IPS DF 6.9 (cell line): ENCODE measurements around the gene MCF2L2.

Experiments
- DNase-seq: peaks from one replicate; pipeline ENCODE4 v3.0.0-alpha.2; 2013; ENCODE audit warnings: low read depth, low spot score
- H3K27ac ChIP-seq: one replicate; pipeline ENCODE4 v1.5.1; 2013; ENCODE audit warnings: low read length, control low read depth
- H3K27me3 ChIP-seq: 2 replicates; pipeline ENCODE4 v1.6.1; 2013; ENCODE audit warnings: mild to moderate bottlenecking, low read length; ENCODE audit not compliant: control insufficient read depth, insufficient read depth
- H3K36me3 ChIP-seq: 2 replicates; pipeline ENCODE4 v1.6.1; 2013; ENCODE audit warnings: low read length; ENCODE audit not compliant: control insufficient read depth, insufficient read depth
- H3K4me1 ChIP-seq: 2 replicates; pipeline ENCODE4 v1.6.1; 2013; ENCODE audit warnings: low read length; ENCODE audit not compliant: control insufficient read depth, insufficient read depth
- H3K4me3 ChIP-seq: 2 replicates; pipeline ENCODE4 v1.5.1; 2013; ENCODE audit warnings: mild to moderate bottlenecking, low read length
- H3K9me3 ChIP-seq: 2 replicates; pipeline ENCODE4 v1.6.1; 2013; ENCODE audit warnings: low read length, inconsistent platforms; ENCODE audit not compliant: control insufficient read depth, insufficient read depth
- WGBS: extraction: QIAGEN DNeasy Blood & Tissue Kit; methylation state at CpG from one replicate; pipeline ENCODE4 v1.1.7; 2013; ENCODE audit warnings: mixed read lengths, missing lambda C conversion rate; ENCODE audit not compliant: insufficient read length, insufficient coverage; 5-methylcytosine and 5-hydroxymethylcytosine counted together

MCF2L2 gene

DNA sequence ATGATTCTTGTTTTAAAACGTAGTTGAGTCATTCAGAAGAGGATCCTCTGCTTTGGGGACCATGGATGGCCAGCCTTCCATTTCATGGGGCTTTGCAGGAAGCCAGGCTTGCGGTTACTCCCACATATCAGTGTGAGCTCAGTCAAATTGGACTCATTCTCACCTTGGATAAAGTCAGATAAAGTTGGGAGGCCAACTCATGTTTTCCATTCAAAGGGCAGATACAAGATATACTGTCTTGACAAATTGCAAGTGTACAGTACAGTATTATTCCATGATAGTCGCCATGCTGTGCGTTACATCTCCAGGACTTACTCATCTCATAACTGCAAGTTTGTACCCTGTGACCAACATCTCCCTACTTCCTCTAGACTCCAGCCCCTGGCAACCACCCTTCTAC lies 200.8 kb downstream of the MCF2L2 start:
- no peaks in the 10 kb centered on the region for H3K36me3 ChIP-seq
- no peaks in the 10 kb centered on the region for H3K4me1 ChIP-seq
- no peaks in the 10 kb centered on the region for H3K27me3 ChIP-seq
- no CpG with 5 or more reads among the region's 4 CpGs for WGBS
- DNase-seq = no peak
- no peaks in the 10 kb centered on the region for H3K9me3 ChIP-seq
- H3K4me3 ChIP-seq = no peak overlapping the region
- no peak overlapping the region for H3K27ac ChIP-seq

DNA sequence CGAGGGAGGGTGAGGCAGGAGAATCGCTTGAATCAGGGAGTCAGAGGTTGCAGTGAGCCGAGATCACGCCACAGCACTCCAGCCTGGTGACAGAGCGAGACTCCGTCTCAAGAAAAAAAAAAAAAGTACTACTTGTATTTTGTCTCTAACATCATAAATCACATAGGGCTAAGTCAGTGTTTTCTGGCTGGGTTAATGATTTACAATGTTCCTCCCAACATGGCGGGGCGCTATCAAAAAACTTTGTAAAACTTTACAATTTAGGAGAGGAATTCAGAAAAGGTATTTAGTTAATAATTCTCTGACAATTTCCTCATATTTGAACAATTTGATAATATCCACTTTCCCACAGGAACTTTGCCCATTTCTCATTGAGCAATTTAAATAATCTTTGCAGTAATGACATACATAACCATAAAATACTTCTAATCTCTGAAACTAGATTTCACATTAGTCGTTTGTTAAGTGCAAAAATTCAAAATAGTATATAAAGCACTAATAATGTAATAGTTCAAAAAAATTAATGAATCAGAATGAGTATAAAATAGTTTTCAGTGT lies 202.0 kb downstream of the MCF2L2 start:
- H3K27me3 ChIP-seq = no peaks in the 10 kb centered on the region
- H3K36me3 ChIP-seq = no peaks in the 10 kb centered on the region
- no peak overlapping the region for H3K27ac ChIP-seq
- H3K9me3 ChIP-seq = no peaks in the 10 kb centered on the region
- DNase-seq = no peak
- H3K4me3 ChIP-seq = no peak overlapping the region
- WGBS = 100% methylated on average over 1 of the region's 9 CpGs
- no peaks in the 10 kb centered on the region for H3K4me1 ChIP-seq

DNA sequence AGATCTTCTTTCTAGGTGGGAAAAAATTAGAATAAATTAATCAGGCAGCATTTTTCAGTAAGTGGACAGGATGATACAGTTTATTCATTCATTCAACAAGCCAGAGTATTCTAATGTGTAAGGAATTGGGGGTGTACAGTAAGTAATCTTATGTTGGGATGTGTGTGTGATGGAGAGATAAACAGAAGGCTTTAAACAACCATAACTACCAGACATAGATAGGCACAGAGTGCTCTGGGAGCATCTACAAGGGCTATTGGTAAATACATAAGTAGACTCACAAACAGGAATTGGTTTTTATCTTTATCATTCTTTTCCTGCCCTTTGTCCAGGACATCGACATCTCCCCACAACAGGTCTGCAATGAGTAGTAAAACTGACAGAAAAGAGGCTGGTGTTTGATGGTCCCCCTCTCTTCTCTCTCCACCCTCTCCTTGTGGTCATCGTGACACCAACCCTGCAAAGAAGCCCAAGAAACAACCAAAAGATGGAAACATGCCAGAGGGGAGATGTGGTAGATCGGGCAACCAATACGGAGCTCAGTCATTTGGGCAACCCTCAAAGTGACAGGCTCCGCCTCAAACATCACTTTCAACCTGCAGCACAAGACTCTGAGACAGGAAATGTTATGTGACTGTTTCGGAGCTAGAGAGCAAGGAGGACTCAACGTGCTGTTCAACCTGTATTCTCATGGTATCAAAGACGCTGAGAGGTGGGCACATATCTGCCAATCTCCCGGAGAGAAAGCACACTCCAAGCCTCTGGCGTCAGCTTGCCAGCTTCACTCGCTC lies 204.0 kb downstream of the MCF2L2 start:
- H3K4me1 ChIP-seq = no peaks in the 10 kb centered on the region
- WGBS = no CpG with 5 or more reads among the region's 11 CpGs
- no peaks in the 10 kb centered on the region for H3K36me3 ChIP-seq
- H3K27ac ChIP-seq = no peak overlapping the region
- no peak for DNase-seq
- H3K27me3 ChIP-seq = no peaks in the 10 kb centered on the region
- H3K9me3 ChIP-seq = no peaks in the 10 kb centered on the region
- H3K4me3 ChIP-seq = no peak overlapping the region

DNA sequence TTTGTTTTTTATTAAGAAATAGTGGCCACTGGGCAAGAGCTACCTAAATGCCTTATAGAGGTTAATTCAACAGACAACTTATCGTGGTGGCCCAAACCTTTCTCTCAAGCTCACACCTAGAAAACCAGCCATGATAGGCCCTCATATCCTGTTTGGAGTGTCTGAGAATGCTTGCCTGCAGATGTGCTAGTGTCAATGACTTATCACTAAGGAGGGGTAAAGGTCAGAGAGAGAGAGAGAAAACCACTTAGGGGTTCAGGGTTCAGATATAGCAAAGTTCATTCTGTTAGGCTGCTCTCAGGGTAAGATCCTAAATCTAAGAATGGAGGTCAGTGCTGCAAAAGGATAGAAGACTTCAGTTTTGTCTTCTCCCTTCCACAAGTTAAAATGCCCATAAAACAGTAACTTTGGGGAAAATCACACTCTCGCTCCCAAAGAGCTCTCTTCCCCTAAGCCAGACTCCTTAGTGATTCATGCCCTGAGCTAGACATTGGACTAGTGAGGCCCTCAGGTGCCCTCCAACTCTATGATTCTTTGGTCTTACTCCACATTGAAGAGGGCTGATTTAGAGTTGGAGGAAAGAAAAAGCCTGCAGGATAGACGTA lies 205.7 kb downstream of the MCF2L2 start:
- WGBS = no CpG with 5 or more reads among the region's 3 CpGs
- Histone ChIP-seq H3K27me3 (no peaks in the 10 kb centered on the region), H3K9me3 (no peaks in the 10 kb centered on the region), H3K4me3 (no peak overlapping the region), H3K36me3 (no peaks in the 10 kb centered on the region), H3K27ac (no peak overlapping the region), H3K4me1 (no peaks in the 10 kb centered on the region)
- no peak for DNase-seq

DNA sequence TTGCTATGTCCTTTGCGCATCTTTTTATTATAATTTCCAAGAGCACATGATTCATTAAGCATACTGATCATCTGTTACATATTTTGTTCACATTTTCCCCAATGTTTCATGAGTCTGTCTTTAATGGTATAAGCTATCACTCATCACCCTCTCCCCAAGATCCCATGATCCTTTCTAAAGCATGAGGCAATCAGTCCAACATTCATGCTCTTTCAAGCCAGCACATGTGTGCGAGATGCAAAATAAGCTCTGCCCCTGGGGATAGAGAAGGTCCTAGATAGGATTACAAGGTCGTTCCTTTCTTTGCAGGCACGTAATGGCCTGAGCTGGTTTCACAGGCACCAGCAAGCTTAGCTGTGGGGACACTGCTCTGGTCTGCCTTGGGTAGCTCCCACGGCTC lies 207.6 kb downstream of the MCF2L2 start:
- no CpG with 5 or more reads among the region's 5 CpGs for WGBS
- no peaks in the 10 kb centered on the region for H3K27me3 ChIP-seq

DNA sequence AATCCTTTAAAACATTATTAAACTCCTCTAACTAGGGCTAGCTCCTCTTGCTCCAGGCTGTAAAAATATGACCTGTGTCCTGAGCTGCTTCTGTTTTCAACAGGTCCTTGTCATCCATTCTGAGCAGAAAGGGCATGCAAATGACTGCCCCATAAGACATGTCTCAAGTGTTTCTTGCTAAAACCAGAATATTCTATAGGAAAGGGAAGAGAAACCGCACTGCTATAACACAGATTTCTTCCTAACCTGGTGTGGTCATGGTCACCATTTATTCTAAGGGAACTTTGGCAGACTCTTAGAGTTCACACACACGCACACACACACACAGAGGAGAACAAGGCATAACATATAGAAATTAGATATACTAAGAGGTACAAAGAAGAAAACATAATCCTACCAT lies 209.6 kb downstream of the MCF2L2 start:
- DNase-seq = no peak
- Histone ChIP-seq H3K27me3 (no peaks in the 10 kb centered on the region), H3K27ac (no peak overlapping the region), H3K4me1 (no peaks in the 10 kb centered on the region), H3K4me3 (no peak overlapping the region), H3K36me3 (no peaks in the 10 kb centered on the region), H3K9me3 (no peaks in the 10 kb centered on the region)
- no CpG with 5 or more reads among the region's 2 CpGs for WGBS

More for the DNA sequence above, 207.6 kb downstream of the MCF2L2 start:
- no peaks in the 10 kb centered on the region for H3K36me3 ChIP-seq
- H3K27ac ChIP-seq = no peak overlapping the region
- H3K9me3 ChIP-seq = no peaks in the 10 kb centered on the region
- no peak for DNase-seq
- no peak overlapping the region for H3K4me3 ChIP-seq
- H3K4me1 ChIP-seq = no peaks in the 10 kb centered on the region

DNA sequence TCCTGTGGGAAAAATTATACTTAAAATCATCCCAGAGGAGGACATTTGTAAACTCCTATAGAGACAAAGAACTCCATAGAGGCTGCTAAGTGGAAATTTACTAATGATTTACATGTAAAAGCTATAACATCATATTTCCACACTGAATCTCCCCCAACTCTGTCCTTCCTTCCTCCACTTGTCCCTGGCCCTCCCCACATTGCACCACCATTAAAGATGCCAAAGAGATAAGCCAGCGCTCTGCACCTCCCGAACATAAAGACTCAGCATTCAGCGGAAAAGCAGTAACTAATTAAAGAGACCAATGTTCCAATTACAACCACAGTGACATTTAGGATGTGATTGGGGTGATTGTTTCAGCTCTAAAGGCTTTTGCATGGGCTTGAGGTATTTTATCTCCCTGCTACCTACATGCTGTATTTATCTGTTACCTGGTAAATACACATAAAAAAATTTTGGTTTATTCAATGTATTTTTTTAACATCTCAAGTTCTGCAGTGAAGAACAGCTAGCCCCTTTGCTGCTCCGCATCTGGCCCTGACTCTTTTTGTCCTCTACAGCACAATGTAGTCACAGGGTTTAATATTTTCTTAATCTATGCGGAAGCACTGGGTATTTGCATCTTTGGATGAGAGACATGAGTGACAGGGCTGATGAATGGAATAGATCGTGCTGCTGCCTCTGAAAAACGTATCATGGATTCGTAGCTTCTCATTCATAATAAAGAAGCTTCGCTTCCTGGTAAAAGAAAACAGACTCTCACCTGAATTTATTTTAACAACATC lies 210.7 kb downstream of the MCF2L2 start:
- no CpG with 5 or more reads among the region's 9 CpGs for WGBS
- Histone ChIP-seq H3K4me3 (no peak overlapping the region), H3K4me1 (no peaks in the 10 kb centered on the region), H3K36me3 (no peaks in the 10 kb centered on the region), H3K9me3 (no peaks in the 10 kb centered on the region), H3K27me3 (no peaks in the 10 kb centered on the region), H3K27ac (no peak overlapping the region)
- no peak for DNase-seq

DNA sequence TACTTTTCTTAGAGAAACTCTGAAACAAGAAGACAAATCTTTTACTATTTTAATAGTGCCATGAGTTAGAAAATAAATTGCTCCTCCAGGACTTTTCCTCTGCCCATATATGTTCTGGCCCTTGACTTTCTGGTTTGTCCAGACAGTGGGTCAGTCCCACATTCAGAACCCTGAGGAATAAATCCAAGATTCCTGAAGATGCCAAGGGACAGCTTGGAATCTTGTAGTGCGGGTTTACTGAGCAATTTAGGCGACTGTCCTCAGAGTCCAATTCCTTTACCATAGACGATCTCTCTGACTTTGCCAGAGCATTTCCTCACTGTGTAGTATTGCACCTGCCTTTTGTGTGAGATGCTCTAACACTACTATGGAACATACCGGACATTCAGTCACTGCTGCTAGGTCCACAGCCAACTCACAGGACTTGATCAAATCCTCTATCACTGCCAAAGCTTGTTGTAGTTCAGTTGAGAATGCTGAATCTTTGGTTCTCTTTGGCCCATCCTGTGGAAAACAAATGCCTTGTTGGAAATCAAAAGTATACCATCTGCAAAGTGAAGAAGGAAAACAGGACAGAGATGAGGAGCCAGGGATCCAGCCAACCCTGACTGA lies 212.7 kb downstream of the MCF2L2 start:
- no peaks in the 10 kb centered on the region for H3K36me3 ChIP-seq
- no peak for DNase-seq
- no CpG with 5 or more reads among the region's 4 CpGs for WGBS
- no peak overlapping the region for H3K4me3 ChIP-seq
- H3K4me1 ChIP-seq = no peaks in the 10 kb centered on the region
- H3K27me3 ChIP-seq = no peaks in the 10 kb centered on the region
- no peaks in the 10 kb centered on the region for H3K9me3 ChIP-seq
- H3K27ac ChIP-seq = no peak overlapping the region

DNA sequence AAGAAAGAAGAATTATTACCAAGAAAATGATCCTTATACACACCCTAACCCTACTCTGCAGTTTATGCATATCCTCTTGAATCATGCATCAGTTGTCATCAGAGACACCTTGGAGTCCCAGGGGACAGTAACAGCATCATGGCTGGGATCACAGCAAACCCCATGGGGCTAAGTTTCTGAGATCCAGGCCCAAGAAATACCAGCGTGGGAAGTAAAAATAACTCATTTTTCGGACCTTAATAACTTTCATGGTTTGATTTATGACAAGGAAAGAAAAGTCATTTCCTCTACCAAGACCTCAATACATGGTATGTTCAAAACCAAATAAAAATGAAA lies 214.2 kb downstream of the MCF2L2 start:
- Histone ChIP-seq H3K9me3 (no peaks in the 10 kb centered on the region), H3K27ac (no peak overlapping the region), H3K4me3 (no peak overlapping the region), H3K27me3 (no peaks in the 10 kb centered on the region), H3K4me1 (no peaks in the 10 kb centered on the region), H3K36me3 (no peaks in the 10 kb centered on the region)
- no peak for DNase-seq
- WGBS = no CpG with 5 or more reads among the region's 2 CpGs
